GM18511 (cell line): ENCODE results near the gene ASCL4.

Source experiments
- ATAC-seq: cut with Tn5 transposase; IDR thresholded peaks from one replicate; pipeline ENCODE4 v1.9.1; 2021; ENCODE audit warnings: mild to moderate bottlenecking, moderate library complexity; ENCODE audit not compliant: unreplicated experiment

The ASCL4 gene

DNA sequence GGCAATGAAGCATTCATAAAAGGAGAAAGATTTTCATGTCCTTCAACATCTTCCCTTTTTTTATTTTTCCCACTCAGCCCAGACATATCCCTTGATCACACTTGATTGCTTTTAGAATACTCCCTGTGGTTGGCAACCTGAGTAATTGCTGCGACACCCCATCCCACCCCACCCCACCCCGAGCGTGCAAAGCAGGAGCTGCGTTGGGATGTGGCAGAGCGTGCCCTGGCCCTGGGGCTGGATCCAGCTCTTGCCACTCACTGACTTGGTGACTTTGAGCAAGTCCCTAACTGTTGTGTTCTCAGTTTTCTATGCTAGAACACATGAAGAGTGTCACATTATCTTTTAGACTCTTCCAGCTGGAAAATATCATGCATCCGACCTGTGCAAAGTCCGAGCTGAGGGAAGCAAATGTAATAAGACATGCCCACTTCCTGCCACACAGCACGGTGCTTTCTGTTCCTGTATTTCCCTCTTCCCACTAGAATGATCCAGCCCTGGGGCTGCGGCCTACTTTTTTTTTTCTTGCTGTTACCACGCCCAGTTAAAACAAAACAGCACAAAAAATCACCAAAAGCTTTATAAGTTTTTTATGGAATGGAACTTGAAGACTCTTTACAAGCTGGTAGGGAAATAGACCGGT is 4.0 kb downstream of the ASCL4 start:
- no peak for ATAC-seq

DNA sequence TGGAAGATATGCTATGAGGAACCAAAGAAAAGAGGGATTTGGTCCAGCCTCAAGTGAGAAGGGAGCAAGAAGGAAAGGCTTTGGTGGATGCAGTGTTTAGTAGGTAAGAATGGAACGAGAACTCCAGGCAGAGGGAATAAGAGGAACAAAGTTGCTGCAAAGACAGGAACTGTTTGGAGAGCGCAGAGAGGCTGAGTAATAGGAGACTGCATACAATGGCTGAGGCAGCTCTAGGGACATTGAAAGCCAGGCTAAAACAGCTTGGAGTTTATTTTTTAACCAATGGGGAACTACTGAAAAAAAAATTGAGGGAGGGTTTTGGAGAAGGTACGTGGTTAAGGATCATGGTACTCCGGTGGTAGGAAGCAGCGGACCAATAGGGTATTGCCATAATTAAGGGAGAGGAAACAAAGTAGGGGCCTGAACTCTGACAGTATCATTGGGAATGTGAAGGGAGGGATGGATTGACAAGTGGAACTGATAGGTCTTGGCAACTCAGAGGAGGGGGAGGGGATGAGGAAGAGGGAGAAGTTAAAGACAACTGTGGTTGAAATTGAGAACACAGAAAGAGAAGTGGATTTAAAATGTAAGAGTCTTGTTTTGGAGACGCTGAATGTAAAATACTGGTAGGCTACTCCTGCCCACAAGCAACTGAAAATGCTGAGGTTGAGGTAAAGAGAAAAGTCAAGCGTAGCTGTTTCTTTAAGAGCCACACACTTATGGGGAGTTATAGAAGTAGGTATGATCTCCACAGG is 4.8 kb downstream of the ASCL4 start:
- peak; percentile 74 for ATAC-seq

DNA sequence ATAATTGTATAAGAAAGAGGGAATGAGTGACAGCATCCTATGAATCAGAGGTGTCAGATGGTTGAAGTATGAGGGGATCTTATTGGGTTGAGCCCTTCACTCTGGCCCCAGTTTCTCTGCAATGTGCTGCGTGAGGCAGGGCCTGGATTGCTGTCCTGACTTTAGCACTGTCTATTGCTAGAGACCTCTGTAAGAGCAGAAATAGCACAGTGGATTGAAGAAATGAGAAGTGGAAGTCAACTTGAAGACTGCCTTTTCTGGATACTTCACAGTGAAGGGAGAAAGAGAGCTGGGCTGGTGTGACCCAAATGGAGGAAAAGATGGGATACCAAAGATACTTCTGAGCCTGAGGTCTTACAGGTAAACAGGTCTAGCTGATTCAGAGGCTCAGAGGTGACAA is 5.8 kb downstream of the ASCL4 start:
- no peak for ATAC-seq

DNA sequence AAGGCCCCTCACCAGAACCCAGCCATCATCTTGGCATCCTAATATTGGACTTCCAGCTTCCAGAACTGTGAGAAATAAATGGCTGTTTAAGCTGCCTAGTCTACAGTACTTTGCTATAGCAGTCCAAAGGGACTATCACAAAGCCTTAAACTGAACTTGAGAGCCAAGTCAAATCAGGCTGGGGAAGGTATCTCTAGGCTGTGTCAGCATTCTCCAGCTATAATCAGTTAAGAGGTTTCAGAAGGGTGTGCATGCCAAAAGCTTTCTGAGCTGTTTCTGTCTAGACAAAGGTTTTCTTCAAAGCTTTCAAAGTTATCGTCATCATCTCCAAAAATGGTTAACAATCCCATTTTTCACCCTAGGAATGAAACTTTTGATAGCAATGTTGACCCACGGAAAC is 7.6 kb downstream of the ASCL4 start:
- ATAC-seq, result no peak

DNA sequence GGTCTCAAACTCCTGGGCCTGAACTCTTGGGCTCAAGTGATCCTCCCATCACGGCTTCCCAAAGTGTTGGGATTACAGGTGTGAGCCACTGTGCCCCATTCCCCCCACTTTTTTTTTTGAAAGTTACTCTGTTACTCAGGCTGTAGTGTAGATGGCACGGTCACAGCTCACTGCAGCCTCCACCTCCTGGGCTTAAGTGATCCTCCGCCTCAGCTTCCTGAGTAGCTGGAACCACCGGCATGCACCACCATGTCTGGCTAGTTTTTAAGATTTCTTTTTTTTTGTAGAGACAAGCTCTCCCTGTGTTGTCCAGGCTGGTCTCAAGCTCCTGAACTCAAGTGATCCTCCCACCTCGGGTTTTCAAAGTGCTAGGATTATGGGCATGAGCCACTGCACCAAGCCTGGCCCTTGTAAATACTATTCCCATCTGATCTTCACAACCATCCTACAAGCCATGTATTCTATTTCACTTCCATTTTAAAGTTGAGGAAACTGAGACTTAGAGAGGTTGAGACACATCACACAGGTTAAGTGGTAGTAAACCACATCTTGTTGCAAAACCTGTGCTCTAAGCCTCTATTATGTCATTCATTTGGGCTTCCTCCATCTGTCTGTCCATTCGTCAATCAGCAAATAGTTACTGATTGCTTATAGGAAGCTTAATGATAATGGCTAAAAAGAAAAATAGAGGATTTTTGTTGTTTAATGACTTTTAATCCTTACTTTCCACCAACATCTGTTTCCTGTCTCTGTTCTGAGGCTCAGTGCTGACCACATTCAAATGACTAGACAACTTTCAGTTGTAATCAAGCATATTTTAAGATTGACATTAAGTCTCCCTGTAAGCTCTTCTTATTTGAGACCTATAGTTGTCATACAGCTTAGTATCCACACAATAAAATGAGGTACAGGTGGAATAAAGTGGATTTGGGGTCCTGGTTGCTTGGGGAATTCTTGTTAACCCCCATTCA is 9.2 kb downstream of the ASCL4 start:
- peak; percentile 57 for ATAC-seq

DNA sequence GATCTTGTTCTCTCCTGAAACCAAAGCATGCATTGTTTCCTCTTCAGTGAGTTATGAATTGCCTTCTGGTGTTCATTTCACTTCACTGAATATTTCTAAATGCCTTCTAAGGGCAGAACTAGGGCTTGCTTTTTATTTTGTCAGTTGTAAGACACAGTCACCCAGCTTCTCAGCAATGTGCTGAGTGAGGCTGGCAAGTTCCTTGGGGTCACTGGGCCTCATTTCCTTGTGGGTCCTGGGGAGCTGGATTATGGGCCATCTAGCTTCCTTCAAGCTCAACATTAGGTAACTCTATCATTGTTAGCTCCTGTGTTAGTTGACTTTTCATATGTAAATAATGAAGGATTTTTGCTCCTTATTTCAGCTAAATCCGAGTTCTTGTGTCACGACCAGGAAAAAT is 13.8 kb downstream of the ASCL4 start:
- ATAC-seq, result no peak

DNA sequence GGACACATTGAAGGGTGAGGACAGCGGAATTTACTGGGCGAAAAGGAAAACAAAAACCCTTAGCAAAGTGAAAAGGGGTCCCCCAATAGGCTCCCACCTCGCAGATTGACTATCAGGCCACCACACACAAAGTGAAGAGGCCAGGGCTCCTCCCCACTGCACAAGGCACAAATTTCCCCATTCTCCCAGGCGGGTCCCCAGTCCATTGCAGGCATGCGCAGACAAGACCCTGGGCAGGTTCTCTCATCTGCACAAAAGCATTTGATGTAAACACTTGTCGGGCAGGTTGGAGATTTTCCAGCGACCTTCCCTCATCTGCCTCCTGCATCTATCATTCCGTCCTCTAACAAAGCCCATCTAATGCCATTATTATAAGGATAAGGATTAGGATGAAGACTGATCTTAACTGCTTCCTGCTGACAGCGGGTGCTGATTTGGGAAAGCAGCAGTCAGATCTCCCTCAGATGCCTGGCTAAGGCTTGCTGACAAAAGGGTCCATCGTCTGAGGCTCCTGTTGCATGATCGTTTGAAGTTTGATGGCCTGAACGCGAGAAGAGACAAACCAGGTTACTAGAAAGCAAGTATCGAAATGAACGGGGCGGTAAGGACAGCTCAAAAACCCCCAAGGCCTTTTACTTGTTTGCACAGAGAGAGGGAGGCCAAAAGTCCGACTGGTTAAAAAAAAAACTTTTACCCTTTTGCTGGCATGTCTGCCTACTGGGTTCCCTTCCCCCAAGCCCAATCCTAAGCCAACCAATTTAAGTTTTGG is 14.4 kb downstream of the ASCL4 start:
- ATAC-seq, result no peak

DNA sequence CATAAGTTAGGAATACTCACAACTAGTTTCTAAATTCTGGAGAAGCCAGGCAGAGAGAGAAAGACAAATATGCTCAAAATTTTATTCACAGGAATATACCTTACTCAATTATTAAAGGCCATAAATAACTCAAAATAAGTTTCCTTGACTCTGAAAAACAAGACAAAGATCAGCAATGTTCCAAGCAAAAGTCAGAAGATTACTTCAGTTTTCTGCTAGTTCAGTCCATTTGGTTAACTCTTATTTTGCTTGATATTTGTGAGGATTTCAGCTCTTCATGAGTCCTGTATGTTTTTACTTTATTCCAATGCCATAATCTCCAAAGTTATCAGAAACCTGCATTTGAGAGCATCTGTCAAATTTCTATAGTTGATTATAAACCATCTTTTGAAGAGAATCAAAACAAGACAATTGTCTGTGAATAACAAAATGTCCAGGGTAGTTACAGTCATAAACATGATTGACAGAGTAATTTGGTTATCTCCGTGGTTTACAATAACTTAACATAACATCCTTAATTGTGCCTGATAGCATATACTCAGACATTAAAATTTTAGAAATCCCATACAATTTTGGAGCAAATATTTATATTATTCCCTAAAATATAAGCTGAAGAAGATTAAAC is 17.1 kb downstream of the ASCL4 start:
- ATAC-seq, result no peak

DNA sequence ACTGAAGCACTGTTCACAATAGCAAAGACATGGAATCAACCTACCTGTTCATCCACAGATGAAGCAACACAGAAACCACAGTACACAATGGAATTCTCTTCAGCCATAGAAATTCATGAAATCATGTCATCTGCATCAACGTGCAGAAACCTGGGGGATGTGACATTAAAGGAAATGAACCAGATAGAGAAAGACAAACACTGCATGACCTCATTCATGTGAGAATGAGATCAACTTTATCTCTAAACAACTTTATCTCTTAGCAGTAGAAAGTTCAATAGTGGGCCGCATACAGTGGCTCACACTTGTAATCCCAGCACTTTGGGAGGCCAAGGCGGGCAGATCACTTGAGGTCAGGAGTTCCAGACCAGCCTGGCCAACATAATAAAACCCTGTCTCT is 19.9 kb downstream of the ASCL4 start:
- no peak for ATAC-seq

DNA sequence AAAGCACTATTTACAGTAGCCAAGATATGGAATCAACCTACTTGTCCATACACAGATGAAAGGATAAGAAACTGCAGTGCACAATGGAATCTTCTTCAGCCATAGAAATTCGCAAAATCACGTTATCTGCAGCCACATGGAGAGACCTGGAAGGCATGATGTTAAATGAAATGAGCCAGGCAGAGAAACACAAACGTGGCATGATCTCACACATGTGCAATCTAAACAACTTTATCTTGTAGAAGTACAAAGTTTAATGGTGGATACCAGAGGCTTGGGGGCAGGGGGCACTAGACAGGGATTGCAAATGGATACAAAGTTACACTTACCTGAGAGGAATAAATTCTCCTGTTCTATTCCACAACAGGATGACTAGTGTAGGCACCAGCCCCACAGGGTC is 24.1 kb downstream of the ASCL4 start:
- no peak for ATAC-seq

DNA sequence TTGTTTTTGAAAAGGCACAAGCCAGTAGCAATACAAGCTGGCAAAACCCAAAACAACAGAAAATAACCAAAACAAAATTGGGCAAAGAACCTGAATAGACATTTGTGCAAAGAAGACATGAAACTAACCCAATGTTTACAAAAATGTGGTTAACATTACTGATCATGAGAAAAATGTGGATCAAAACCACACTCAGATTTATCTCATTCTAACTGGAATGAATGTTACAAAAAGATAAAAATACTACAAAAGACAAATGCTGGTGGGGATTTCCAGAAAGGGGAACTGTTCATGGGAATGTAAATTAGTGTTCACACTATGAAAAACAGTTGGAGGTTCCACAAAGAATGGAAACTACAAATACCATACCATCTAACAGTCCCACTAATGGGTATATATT is 26.6 kb downstream of the ASCL4 start:
- ATAC-seq, result no peak

DNA sequence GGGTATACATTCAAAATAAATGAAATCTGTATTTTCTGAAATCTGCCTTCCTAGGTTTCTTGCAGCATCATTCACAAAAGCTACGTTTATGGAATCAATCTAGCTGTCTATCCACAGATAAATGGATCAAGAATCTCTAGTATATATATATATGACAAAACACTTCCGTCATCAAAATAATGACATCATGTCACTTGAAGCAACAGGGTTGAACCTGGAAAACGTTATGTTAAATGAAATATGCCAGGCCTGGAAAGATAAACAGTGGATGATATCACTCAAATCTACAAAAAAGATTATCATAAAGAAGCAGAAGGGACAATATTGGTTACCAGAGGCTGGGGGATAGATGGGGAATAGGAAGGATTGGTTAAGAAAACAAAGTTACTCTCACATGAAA is 28.6 kb downstream of the ASCL4 start:
- ATAC-seq, result no peak

DNA sequence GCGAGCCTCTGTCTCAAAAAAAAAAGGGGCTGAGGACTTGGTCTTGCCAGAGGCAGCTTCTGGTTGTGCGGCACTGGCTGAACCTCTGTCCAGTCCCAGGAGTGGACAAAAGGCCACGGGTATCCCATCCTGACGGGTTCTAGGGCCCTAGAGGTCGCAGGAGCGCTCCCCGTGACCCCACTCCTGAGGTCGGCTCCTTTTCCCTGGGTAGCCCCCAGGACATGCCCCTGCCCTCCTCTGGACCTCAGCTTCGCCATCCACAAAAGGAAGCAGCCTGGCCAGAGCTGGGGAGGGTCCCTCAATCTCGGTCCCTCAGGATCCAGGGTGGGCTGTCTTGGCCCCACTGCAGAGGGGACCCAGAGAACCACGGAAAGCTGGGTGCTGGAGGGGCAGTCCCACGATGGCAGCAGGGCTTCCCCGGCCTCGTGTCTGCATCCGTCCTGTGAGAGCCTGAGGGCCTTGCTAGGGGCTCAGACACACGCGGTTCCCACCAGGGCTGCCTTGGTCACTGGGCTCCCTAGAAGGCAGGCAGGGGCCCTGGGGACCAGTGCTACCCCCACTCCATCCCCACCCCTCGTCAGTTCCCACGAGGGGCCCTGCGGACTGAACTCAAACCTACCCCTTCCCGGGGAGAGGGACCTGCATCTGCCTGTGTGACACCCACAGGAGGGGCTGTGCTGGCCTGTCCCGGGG is 31.1 kb downstream of the ASCL4 start:
- no peak for ATAC-seq

DNA sequence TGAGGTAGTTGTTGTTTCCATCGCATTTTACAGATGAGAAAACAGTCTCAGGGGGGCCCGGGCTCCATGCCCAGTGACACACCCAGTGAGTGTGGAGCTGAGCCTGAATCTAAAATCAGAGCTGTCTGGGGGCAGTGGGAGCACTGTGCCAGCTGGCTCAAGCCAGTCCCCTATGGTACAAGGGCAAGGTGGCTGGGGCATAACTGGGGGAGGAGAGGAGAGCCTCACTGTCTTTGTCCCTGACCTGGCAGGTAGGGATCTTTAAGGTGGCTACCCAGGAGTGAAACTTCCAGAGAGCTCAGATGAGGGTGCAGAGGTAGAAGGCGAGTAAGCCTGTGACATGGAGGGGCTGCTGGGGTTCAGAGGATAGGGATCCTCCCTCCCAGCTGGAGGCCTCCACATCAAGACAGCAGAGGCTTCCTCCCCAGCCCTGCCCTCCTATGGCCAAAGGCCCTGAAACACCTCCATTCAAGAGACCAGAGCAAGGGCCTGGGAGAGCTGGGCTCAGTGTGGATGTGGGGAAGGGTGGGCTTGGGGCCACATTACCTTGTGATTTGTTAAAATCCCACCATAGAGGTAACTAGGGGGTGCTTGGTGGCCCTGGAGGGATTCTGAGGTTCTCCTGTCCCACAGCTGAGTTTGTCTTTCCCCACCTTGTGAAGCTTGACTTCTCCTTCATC is 33.1 kb downstream of the ASCL4 start:
- no peak for ATAC-seq

DNA sequence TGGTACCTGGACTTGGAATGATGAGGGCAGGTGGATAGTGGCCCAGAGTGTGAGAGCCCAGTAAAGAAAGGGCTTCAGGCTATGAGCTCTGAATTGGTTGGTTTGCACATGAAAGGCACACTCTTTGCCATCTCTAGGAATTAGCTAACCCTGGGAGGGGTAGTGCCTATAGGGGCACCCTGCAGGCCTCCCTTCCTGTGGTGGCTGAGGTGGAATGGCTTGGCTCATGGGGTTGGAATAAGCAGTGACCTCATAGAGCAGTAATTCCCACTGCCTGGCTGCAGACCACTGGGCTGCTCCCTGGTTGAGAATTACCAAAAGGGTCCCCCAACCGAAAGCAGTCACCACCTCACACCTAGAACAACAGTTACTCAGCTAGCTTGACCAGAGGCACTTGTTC is 42.7 kb downstream of the ASCL4 start:
- ATAC-seq, result no peak

DNA sequence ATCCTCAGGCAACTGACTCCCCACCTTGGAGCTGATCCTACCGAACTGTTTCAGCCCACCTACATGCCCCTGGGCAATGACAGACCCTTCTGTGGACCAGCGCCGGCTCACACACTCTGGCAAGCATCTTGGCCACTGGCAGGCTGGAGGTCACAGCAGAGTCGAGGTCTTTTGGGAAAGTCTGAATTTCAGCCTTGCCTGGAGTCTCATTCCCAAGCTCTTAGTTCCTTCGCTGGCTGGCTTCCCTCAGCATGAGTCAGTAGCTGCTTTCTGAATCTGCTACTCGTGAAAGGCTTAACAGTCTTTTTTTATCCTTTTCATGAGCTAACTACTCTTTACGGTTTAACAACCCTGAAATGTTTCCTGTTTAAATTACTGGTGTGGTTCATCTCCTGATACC is 44.5 kb downstream of the ASCL4 start:
- ATAC-seq, result no peak

DNA sequence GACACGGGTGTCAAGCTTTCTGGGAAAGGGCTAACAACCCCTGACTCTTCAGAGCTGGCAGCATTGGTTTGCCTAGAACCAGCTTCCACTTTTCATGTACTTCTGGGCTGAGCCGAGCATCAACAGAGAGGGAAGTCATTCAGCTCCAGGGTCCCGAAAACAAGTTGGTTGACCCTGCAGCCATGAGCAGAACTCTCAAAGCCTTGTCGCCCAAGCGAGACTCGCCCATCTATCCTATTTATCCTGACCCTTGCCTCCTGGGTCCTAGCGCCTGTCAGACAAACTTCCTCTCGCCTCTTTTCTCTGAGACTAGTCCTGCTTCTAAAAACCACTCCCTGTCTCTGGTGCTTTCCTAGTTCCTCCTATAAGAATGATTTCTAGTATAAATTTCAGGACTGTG is 47.9 kb downstream of the ASCL4 start:
- no peak for ATAC-seq
